Stimulated activated CD8-positive, alpha-beta memory T cell treated with anti-CD3 and anti-CD28 coated beads, Interleukin-15, amount 100 ng/mL, for 48 hours (primary cell): ENCODE results near the gene IFI44L.

Experiments used
- DNase-seq, 2 donors: peaks; one replicate each; pipeline ENCODE4 v3.0.0-alpha.2; 2020; ENCODE audit warnings: low read depth in 2 of 2

The IFI44L gene

GRCh38 chr1:78641558-78641957 is 21.3 kb downstream of the IFI44L start:
- no peak for DNase-seq

- DNase-seq, result no peak
Measured at GRCh38 chr1:78645723-78646122, 25.5 kb downstream of the IFI44L start.

DNA sequence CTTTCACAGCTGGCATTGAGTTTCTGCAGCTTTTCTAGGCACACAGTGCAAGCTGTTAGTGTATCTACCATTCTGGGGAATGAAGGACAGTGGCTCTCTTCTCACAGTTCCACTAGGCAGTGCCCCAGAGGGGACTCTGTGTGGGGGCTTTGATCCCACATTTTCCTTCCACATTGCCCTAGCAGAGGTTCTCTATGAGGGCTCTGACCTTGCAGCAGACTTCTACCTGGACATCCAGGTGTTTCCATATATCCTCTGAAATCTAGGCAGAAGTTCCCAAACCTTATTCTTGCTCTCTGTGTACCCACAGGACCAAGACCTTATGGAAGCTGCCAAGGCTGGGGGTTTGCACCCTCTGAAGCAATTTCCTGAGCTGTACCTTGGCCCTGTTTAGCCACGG is 27.0 kb downstream of the IFI44L start:
- no peak for DNase-seq

DNA sequence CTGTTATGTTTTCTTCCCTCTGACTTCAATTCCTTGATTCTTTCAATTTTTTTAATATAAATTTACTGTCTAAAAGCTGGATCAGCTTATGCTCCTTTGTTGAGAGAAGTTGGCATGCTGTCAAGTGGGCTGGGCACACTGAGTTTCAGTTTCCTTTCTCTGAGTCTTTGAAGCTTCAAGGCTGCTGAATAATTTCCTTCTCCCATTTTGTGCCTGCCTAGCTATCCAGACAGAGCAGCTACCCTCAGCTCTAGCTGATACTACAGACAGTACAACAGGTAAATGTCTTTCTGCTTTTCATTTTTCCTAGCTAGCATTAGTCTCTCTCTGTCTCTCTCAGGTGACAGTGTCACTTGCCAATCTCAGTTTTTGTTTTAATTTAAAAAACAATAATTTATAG is 29.4 kb downstream of the IFI44L start, which contains the start of gene IFI44:
Gene IFI44 (plus strand): TSS at position 204 of the 400 bp plus-strand sequence. CDS start 365 bp downstream, outside the sequence.
- peak; percentile 32 to 36 for DNase-seq

DNA sequence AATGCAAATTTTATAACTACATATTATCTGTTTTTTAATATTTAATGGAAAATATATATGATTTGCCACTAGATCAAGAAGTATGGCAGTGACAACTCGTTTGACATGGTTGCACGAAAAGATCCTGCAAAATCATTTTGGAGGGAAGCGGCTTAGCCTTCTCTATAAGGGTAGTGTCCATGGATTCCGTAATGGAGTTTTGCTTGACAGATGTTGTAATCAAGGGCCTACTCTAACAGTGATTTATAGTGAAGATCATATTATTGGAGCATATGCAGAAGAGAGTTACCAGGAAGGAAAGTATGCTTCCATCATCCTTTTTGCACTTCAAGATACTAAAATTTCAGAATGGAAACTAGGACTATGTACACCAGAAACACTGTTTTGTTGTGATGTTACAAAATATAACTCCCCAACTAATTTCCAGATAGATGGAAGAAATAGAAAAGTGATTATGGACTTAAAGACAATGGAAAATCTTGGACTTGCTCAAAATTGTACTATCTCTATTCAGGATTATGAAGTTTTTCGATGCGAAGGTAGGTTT is 29.9 kb downstream of the IFI44L start:
- no peak for DNase-seq

GRCh38 chr1:78651241-78651640 is 31.0 kb downstream of the IFI44L start:
- no peak for DNase-seq

GRCh38 chr1:78652019-78652560 is 31.8 kb downstream of the IFI44L start:
- no peak for DNase-seq

GRCh38 chr1:78658901-78659300 is 38.7 kb downstream of the IFI44L start:
- no peak for DNase-seq

GRCh38 chr1:78663923-78664322 is 43.7 kb downstream of the IFI44L start:
- DNase-seq, result no peak

GRCh38 chr1:78664763-78665162 is 44.5 kb downstream of the IFI44L start:
- DNase-seq, result no peak

DNA sequence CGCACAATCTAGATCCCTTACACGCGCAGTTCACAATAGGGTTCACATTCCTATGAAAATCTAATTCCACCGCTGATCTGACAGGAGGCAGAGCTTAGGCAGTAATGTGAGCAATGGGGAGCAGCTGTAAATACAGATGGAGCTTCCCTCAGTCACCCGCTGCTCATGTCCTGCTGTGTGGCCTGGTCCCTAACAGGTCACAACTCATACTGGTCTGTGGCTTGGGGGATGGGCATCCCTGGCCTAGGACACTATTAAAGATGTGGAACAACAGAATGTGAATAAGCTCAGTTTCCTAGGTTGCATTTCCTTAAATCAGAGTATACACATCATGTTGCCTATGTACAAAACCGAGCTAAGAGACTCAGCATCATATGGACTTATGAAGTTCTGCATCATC is 45.6 kb downstream of the IFI44L start:
- DNase-seq, result no peak

GRCh38 chr1:78667939-78668338 is 47.7 kb downstream of the IFI44L start:
- no peak for DNase-seq

DNA sequence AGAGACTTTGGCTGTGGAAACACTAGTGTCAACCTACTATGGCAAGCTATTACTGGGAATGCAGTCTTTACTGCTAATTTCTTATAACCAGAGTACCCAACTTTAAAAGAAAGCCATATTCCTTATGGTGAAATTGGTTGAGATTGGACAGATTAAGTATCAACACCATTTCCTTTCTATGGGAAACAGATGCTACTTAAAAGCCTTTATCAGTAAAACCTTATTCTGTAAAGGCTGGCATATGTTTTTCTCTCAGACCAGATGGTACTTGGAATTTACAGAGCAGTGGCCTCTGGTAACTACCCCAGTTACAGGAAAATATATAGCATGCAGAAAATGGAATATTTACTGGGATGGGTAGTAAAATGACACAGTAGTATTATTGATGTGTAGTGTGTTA is 48.2 kb downstream of the IFI44L start:
- no peak for DNase-seq

GRCh38 chr1:78672428-78672827 is 52.2 kb downstream of the IFI44L start:
- DNase-seq, result no peak

GRCh38 chr1:78673120-78673519 is 52.9 kb downstream of the IFI44L start:
- no peak for DNase-seq

DNA sequence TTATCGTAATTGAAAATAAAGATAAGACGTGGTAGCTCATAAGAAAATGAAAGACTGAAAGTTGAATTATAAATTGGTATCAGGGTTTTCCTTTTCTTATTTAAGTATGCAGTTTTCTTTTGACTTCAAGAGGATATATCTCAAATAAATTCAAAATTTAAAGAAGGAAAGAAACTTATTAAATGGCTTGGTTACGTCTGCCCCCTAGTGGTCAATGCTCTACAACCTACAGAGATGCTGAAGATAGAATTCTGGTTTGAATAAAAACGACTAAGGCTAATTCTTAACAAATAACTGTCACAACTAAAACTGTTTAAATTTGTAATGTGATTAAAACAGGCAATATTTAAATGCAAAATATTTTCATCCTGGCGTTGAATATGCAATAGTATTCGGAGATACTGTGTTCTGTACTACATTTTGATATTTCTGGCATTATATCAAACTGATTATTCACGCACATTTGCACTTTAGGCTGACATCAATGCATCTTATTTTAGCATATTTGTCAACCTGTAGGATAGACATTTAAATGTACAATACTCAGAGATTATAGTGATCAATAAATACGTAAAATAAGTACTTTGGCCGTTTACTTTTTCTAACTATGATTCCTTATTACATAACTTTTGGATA is 56.2 kb downstream of the IFI44L start:
- no peak for DNase-seq

DNA sequence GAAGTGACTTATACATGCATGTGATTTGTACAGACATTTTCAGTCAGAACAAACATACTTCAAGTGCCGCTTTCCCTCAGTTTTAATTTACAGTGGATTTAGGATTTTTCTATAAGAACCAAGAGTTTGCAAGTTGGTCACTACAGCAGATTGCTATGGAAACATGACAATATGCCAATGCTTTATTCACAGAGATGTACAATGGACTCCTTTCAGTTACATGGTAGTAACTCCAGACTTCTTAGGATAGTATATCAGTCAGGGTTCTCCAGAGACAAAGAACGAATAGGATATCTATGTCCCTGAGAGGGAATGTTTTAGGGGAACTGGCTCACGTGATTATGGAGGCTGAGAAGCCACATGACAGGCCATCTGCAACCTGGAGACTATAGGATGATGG is 56.7 kb downstream of the IFI44L start:
- no peak for DNase-seq

- DNase-seq, result no peak
Measured at GRCh38 chr1:78677788-78678187, 57.5 kb downstream of the IFI44L start.

- DNase-seq, result no peak
Measured at GRCh38 chr1:78678324-78678723, 58.1 kb downstream of the IFI44L start.

DNA sequence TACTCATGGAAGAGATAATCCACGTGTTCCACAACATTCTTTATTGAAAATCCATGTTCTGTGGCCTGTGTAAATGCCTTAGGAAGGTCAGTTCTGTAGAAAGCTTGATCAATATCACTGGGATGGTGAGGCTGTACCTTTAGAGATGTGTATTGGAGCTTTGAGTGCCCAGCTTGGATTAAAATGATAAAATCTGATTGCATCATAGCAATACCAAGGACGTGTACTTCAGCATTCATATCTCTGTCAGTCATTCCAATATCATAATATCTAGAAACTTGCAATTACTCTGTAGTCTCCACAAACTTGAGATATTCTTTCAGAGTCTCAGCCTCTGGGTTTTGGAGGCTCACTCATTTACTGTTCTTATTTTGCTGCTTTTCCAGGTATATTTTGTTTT is 61.0 kb downstream of the IFI44L start:
- no peak for DNase-seq

DNA sequence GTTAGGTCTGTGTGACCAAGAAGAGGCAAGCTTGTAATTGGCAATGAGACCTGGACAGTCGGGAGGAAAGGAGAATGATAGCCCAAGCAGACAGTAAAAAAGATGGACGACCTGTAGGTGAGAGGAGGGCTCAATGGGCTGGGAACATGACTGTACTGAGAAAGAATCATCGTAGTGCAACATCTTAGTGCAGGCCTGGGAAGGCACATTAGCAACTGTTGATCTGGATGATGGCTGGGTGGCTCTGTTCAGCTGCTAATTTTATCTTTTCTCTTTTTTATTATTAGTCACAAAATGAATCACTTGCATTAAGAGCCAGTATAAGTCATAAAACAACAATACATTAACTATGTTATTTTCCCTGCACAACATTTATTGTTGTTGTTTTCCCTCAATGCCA is 62.2 kb downstream of the IFI44L start:
- no peak for DNase-seq

DNA sequence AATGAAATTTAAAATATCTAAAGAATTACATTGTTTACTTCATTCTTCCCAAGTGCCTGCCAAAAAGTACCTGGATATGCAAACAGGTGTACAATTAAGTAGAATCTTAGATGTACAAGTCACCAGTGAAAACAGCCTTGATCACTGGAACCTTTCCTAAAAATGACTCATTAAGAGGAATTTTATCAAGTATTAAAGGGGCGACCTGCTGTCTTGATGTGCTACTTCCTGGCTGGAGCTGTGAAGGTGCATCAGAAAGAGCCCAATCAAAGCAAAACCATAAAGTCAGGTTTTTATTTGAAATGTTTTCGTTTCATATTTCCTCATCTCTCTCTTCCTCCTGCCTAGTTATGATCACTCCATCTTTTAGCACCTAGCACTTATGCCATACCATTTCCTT is 62.8 kb downstream of the IFI44L start:
- DNase-seq, result no peak

DNA sequence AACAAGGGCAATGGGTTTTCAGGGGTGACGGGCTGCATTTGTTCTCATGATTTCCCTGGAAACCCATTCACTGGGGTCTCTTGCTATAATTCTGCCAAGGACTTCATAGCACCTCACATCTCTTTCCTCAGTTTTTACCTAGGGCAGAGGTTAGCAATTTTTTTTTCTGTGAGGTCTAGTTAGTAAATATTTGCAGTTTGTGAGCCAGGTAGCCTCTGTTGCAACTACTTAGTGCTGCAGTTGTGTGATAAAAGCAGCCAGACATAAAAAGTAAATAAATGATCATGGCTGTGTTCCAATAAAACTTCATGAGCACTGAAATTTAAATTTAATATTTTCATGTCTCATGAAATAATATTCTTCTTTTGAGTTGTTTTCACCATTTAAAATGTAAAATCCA is 67.1 kb downstream of the IFI44L start:
- DNase-seq, result no peak

- no peak for DNase-seq
Measured at GRCh38 chr1:78687914-78688313, 67.7 kb downstream of the IFI44L start.
